ENCODE results near the gene MFF.
"Not testable (repeated sequence)": the region's sequence is repeated elsewhere in the genome, so short reads cannot be mapped to it uniquely, and the experiment has no call there.

Gene MFF

GRCh38 chr2:227360351-227360750, 35.3 kb downstream of the MFF start:
- Mint-ChIP-seq H3K36me3 (no peaks in the 10 kb centered on the region), H3K27ac (peak overlapping the region; percentile 41), H3K4me1 (no peaks in the 10 kb centered on the region), H3K4me3 (no peak overlapping the region), H3K27me3 (no peaks in the 10 kb centered on the region), H3K9me3 (no peaks in the 10 kb centered on the region)

- Mint-ChIP-seq H3K4me1 (peaks cover 4% of the 10 kb centered on the region), H3K27ac (no peak overlapping the region), H3K27me3 (no peaks in the 10 kb centered on the region), H3K36me3 (no peaks in the 10 kb centered on the region), H3K4me3 (no peak overlapping the region), H3K9me3 (no peaks in the 10 kb centered on the region)
Measured at GRCh38 chr2:227363756-227364155, 38.7 kb downstream of the MFF start.

GRCh38 chr2:227364585-227365263, 39.7 kb downstream of the MFF start:
- not testable (repeated sequence) for H3K36me3 Mint-ChIP-seq, H3K27ac Mint-ChIP-seq, H3K27me3 Mint-ChIP-seq, H3K4me1 Mint-ChIP-seq, H3K4me3 Mint-ChIP-seq, H3K9me3 Mint-ChIP-seq

- H3K27ac Mint-ChIP-seq = no peak overlapping the region
- no peaks in the 10 kb centered on the region for H3K9me3 Mint-ChIP-seq
- H3K4me3 Mint-ChIP-seq = no peak overlapping the region
- no peaks in the 10 kb centered on the region for H3K27me3 Mint-ChIP-seq
- no peaks in the 10 kb centered on the region for H3K36me3 Mint-ChIP-seq
- H3K4me1 Mint-ChIP-seq = peaks cover 4% of the 10 kb centered on the region
Measured at GRCh38 chr2:227365833-227366232, 40.8 kb downstream of the MFF start.

GRCh38 chr2:227366769-227367426, 41.8 kb downstream of the MFF start:
- Mint-ChIP-seq H3K27me3 (no peaks in the 10 kb centered on the region), H3K9me3 (no peaks in the 10 kb centered on the region), H3K4me3 (no peak overlapping the region), H3K36me3 (no peaks in the 10 kb centered on the region), H3K4me1 (peaks cover 4% of the 10 kb centered on the region), H3K27ac (peak overlapping the region; percentile 31)

- Mint-ChIP-seq H3K4me1 (peaks cover 4% of the 10 kb centered on the region), H3K36me3 (no peaks in the 10 kb centered on the region), H3K9me3 (no peaks in the 10 kb centered on the region), H3K27me3 (no peaks in the 10 kb centered on the region), H3K4me3 (no peak overlapping the region), H3K27ac (no peak overlapping the region)
Measured at GRCh38 chr2:227367427-227367795, 42.4 kb downstream of the MFF start.

- no peak overlapping the region for H3K27ac Mint-ChIP-seq
- H3K27me3 Mint-ChIP-seq = no peaks in the 10 kb centered on the region
- no peaks in the 10 kb centered on the region for H3K36me3 Mint-ChIP-seq
- no peak overlapping the region for H3K4me3 Mint-ChIP-seq
- H3K9me3 Mint-ChIP-seq = no peaks in the 10 kb centered on the region
- peaks cover 7% of the 10 kb centered on the region for H3K4me1 Mint-ChIP-seq
Measured at GRCh38 chr2:227368574-227368973, 43.5 kb downstream of the MFF start.

- H3K27me3 Mint-ChIP-seq = no peaks in the 10 kb centered on the region
- H3K27ac Mint-ChIP-seq = no peak overlapping the region
- H3K9me3 Mint-ChIP-seq = no peaks in the 10 kb centered on the region
- no peak overlapping the region for H3K4me3 Mint-ChIP-seq
- H3K36me3 Mint-ChIP-seq = no peaks in the 10 kb centered on the region
- H3K4me1 Mint-ChIP-seq = peaks cover 7% of the 10 kb centered on the region
Measured at GRCh38 chr2:227370092-227370491, 45.0 kb downstream of the MFF start.

GRCh38 chr2:227370791-227371312, 45.8 kb downstream of the MFF start:
- H3K4me1 Mint-ChIP-seq = peaks cover 7% of the 10 kb centered on the region
- no peaks in the 10 kb centered on the region for H3K9me3 Mint-ChIP-seq
- no peaks in the 10 kb centered on the region for H3K36me3 Mint-ChIP-seq
- no peak overlapping the region for H3K4me3 Mint-ChIP-seq
- H3K27ac Mint-ChIP-seq = no peak overlapping the region
- H3K27me3 Mint-ChIP-seq = no peaks in the 10 kb centered on the region

- H3K27me3 Mint-ChIP-seq = no peaks in the 10 kb centered on the region
- no peaks in the 10 kb centered on the region for H3K9me3 Mint-ChIP-seq
- no peak overlapping the region for H3K4me3 Mint-ChIP-seq
- no peaks in the 10 kb centered on the region for H3K36me3 Mint-ChIP-seq
- H3K27ac Mint-ChIP-seq = peak overlapping the region; percentile 60
- peaks cover 8% of the 10 kb centered on the region for H3K4me1 Mint-ChIP-seq
Measured at GRCh38 chr2:227373389-227373788, 48.3 kb downstream of the MFF start.

GRCh38 chr2:227374158-227374557, 49.1 kb downstream of the MFF start:
- peaks cover 8% of the 10 kb centered on the region for H3K4me1 Mint-ChIP-seq
- no peaks in the 10 kb centered on the region for H3K36me3 Mint-ChIP-seq
- H3K9me3 Mint-ChIP-seq = no peaks in the 10 kb centered on the region
- H3K27ac Mint-ChIP-seq = peak overlapping the region; percentile 87
- no peaks in the 10 kb centered on the region for H3K27me3 Mint-ChIP-seq
- H3K4me3 Mint-ChIP-seq = no peak overlapping the region

GRCh38 chr2:227376656-227377396, 51.8 kb downstream of the MFF start:
- Mint-ChIP-seq H3K4me3 (no peak overlapping the region), H3K9me3 (no peaks in the 10 kb centered on the region), H3K36me3 (no peaks in the 10 kb centered on the region), H3K4me1 (peaks cover 12% of the 10 kb centered on the region), H3K27me3 (no peaks in the 10 kb centered on the region), H3K27ac (no peak overlapping the region)

- Mint-ChIP-seq H3K27ac (no peak overlapping the region), H3K4me1 (peaks cover 21% of the 10 kb centered on the region), H3K4me3 (no peak overlapping the region), H3K9me3 (no peaks in the 10 kb centered on the region), H3K27me3 (no peaks in the 10 kb centered on the region), H3K36me3 (no peaks in the 10 kb centered on the region)
Measured at GRCh38 chr2:227377467-227378351, 52.7 kb downstream of the MFF start.

GRCh38 chr2:227378371-227378782, 53.3 kb downstream of the MFF start:
- Mint-ChIP-seq H3K27ac (no peak overlapping the region), H3K4me3 (no peak overlapping the region), H3K27me3 (no peaks in the 10 kb centered on the region), H3K9me3 (no peaks in the 10 kb centered on the region), H3K36me3 (no peaks in the 10 kb centered on the region), H3K4me1 (peaks cover 23% of the 10 kb centered on the region)

GRCh38 chr2:227379095-227379494, 54.0 kb downstream of the MFF start, which contains the start of gene TM4SF20:
TSS of gene TM4SF20 (minus strand) at chr2:227379306. CDS start at chr2:227379268, 38 bp downstream.
- Mint-ChIP-seq H3K4me3 (no peak within 1 kb of the TSS), H3K27me3 (peaks cover 2% of the 10 kb centered on the region), H3K27ac (no peak within 1 kb of the TSS), H3K9me3 (no peaks in the 10 kb centered on the region), H3K4me1 (peaks cover 27% of the 10 kb centered on the region), H3K36me3 (no peaks in the 10 kb centered on the region)

Measured in activated naive CD4-positive, alpha-beta T cell treated with anti-CD3 and anti-CD28 coated beads, Interleukin-2, amount 50 U/mL, for 24 hours (primary cell).